Chondrocyte (in vitro differentiated cells): ENCODE data around the gene VIL1. TPM values are rescaled to one million over a fixed set of nuclear protein-coding genes. Genes with fewer than 3 reads are reported as not detected.

Experiments
- DNase-seq: peaks from one replicate; pipeline ENCODE4 v3.0.0; 2021; ENCODE audit warnings: mixed read lengths, low spot score
- H3K27ac Mint-ChIP-seq: one replicate; pipeline ENCODE4 v1.8.0; 2021; ENCODE audit warnings: mild to moderate bottlenecking, moderate library complexity, mixed read lengths; ENCODE audit not compliant: unreplicated experiment
- H3K27me3 Mint-ChIP-seq: 2 replicates; pipeline ENCODE4 v1.8.0; 2021; ENCODE audit warnings: low read depth, mixed read lengths
- H3K36me3 Mint-ChIP-seq: 2 replicates; pipeline ENCODE4 v1.8.0; 2021; ENCODE audit warnings: low read depth, mixed read lengths
- H3K4me1 Mint-ChIP-seq: 2 replicates; pipeline ENCODE4 v1.8.0; 2021; ENCODE audit warnings: low read depth, mild to moderate bottlenecking, mixed read lengths
- H3K4me3 Mint-ChIP-seq: one replicate; pipeline ENCODE4 v1.8.0; 2021; ENCODE audit warnings: mild to moderate bottlenecking, moderate library complexity, mixed read lengths; ENCODE audit not compliant: unreplicated experiment
- H3K9me3 Mint-ChIP-seq: 2 replicates; pipeline ENCODE4 v1.8.0; 2021; ENCODE audit warnings: low read depth, mixed read lengths
- total RNA-seq: library from RNA; stranded (reverse); gene quantifications from 3 replicates; pipeline ENCODE4 v1.2.1, GENCODE V29; 2021
- TF ChIP-seq, protein P1 (sequence below): fragments of 200-600 bp; sonication (generic); IDR thresholded peaks from 2 replicates; pipeline ENCODE4 v1.5.0; 2021; ENCODE audit warnings: antibody characterized with exemption, mild to moderate bottlenecking, moderate library complexity

The VIL1 gene
- total RNA-seq, 1 donor from 2014 or later, result not detected

DNA sequence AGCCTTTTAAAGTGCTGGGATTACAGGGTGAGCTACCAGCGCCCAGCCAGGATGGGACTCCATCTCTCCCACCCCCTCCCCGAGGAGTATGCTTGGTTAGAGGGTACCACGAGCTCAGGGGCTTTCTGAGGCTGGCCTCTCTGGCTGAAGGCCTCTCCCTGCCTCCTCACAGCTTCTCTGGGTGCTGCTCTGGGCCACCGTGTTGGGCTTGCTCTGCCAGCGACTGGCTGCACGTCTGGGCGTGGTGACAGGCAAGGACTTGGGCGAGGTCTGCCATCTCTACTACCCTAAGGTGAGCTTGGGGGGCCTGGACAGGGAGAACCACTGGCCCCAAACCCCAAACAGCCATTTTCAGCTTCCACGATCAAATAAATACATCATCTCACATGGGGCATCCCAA, 33.9 kb upstream of the VIL1 start:
- Mint-ChIP-seq H3K4me3 (no peak overlapping the region), H3K36me3 (no peaks in the 10 kb centered on the region), H3K4me1 (peaks cover 5% of the 10 kb centered on the region), H3K27ac (no peak overlapping the region), H3K27me3 (peaks cover 3% of the 10 kb centered on the region), H3K9me3 (no peaks in the 10 kb centered on the region)
- no peak for DNase-seq
- TF ChIP-seq, protein P1, sequence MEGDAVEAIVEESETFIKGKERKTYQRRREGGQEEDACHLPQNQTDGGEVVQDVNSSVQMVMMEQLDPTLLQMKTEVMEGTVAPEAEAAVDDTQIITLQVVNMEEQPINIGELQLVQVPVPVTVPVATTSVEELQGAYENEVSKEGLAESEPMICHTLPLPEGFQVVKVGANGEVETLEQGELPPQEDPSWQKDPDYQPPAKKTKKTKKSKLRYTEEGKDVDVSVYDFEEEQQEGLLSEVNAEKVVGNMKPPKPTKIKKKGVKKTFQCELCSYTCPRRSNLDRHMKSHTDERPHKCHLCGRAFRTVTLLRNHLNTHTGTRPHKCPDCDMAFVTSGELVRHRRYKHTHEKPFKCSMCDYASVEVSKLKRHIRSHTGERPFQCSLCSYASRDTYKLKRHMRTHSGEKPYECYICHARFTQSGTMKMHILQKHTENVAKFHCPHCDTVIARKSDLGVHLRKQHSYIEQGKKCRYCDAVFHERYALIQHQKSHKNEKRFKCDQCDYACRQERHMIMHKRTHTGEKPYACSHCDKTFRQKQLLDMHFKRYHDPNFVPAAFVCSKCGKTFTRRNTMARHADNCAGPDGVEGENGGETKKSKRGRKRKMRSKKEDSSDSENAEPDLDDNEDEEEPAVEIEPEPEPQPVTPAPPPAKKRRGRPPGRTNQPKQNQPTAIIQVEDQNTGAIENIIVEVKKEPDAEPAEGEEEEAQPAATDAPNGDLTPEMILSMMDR, result no peak

DNA sequence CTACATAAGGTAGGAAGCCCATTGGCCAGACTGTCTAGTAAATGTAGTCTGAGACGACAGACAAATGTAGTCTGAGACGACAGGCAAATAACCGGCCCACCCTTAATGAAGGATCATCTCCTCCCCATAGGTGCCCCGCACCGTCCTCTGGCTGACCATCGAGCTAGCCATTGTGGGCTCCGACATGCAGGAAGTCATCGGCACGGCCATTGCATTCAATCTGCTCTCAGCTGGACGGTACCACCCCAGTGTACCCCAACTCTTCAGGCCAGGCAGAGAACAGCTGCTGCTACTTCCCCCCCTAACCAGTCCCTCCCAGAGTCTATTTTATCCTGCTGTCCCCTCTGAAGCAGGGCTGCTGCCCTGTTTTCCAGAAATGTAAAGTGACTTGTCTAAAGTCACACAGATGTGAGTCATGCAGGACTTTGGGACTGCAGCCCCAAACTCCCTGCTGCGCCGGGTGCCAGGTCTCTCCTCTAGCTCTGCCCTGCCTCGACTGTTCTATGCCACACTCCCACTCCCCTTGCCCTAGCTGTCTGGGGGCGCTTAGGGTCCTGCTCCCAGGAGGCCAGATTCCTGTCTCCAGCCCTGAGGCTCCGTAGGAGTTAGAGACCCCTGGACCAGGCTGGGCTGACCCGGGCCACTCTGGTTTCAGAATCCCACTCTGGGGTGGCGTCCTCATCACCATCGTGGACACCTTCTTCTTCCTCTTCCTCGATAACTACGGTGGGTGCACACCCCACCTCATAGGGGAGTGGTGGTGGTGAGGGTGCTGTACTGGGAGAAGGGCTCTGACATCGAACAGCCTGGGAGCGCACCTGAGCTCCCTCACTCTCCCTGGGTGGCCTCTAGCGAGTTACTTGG, 32.2 kb upstream of the VIL1 start:
- H3K27ac Mint-ChIP-seq, result no peak overlapping the region
- H3K27me3 Mint-ChIP-seq, result peaks cover 2% of the 10 kb centered on the region
- no peak overlapping the region for H3K4me3 Mint-ChIP-seq
- no peaks in the 10 kb centered on the region for H3K36me3 Mint-ChIP-seq
- H3K9me3 Mint-ChIP-seq, result no peaks in the 10 kb centered on the region
- TF ChIP-seq, protein P1, result no peak
- peaks cover 5% of the 10 kb centered on the region for H3K4me1 Mint-ChIP-seq
- no peak for DNase-seq

DNA sequence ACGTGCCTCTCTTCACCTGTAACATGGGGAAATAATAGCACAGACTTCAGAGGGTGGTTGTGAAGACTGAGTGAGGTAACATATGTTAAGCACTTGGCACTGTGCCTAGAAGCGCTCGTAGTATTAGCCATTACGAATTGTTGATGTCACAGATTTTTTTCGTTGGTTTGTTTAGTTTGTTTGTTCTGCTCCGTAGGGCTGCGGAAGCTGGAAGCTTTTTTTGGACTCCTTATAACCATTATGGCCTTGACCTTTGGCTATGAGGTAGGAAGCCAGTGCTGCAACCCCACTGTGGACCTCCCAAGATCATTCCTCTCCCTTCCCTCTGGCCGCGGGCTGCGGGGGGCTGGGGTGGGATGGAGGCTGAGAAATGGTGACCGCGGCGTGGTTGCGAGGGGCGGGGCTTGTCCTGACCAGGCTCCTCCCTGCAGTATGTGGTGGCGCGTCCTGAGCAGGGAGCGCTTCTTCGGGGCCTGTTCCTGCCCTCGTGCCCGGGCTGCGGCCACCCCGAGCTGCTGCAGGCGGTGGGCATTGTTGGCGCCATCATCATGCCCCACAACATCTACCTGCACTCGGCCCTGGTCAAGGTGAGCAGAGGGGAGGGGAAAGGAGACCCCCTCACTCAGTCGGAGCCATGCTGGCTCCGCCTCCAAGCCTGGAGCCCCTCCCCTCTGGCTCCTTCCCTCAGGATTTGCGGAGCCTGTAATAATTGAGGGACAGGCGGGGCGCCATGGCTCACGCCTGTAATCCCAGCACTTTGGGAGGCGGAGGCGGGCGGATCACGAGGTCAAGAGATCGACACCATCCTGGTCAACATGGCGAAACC, 31.3 kb upstream of the VIL1 start:
- H3K4me1 Mint-ChIP-seq, result peaks cover 5% of the 10 kb centered on the region
- no peak overlapping the region for H3K27ac Mint-ChIP-seq
- peak overlapping the region; percentile 21 for H3K4me3 Mint-ChIP-seq
- TF ChIP-seq, protein P1, result no peak
- H3K9me3 Mint-ChIP-seq, result no peaks in the 10 kb centered on the region
- H3K36me3 Mint-ChIP-seq, result no peaks in the 10 kb centered on the region
- no peak for DNase-seq
- H3K27me3 Mint-ChIP-seq, result peaks cover 2% of the 10 kb centered on the region

DNA sequence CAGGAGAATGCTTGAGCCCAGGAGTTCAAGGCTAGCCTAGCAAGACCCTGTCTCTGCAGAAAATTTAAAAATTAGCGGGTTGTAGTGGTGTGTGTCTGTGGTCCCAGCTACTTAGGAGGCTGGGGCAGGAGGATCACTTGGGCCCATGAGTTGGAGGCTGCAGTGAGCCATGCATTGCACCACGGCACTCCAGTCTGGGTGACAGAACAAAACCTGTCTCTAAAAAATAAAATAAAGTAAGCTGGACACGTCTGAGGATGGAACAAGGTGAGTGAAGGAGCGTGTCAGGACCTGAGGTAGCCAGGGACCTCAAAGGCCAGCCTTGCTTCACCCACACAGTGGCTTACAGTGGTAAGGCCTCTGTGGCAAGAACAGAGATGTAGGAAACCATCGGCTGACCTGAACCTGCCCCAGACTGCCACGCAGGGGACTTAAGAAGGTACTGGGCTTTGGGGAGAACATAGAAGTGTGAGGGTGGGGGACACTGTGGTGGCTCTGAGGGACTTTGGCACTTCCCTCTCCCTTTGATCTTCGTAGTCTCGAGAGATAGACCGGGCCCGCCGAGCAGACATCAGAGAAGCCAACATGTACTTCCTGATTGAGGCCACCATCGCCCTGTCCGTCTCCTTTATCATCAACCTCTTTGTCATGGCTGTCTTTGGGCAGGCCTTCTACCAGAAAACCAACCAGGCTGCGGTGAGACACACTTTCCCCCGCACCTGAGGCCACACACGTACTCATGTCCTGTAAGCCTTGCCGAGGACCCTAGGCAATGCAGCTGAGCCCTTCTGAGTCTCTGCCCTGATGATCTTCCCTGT, 29.4 kb upstream of the VIL1 start:
- TF ChIP-seq, protein P1, result no peak
- Mint-ChIP-seq H3K4me3 (no peak overlapping the region), H3K9me3 (no peaks in the 10 kb centered on the region), H3K4me1 (peaks cover 5% of the 10 kb centered on the region), H3K27ac (no peak overlapping the region), H3K27me3 (peaks cover 2% of the 10 kb centered on the region), H3K36me3 (no peaks in the 10 kb centered on the region)
- no peak for DNase-seq

DNA sequence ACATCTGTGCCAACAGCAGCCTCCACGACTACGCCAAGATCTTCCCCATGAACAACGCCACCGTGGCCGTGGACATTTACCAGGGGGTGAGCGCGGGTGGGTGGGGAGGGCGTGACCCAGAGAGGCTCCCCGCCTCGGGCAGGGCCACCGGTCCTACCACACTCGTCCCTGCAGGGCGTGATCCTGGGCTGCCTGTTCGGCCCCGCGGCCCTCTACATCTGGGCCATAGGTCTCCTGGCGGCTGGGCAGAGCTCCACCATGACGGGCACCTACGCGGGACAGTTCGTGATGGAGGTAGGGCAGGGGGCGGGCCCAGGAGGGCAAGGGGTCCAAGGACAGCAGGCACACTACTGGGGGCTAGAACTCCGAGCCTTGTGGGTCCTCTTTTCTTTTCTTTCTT, 27.7 kb upstream of the VIL1 start:
- TF ChIP-seq, protein P1, result no peak
- Mint-ChIP-seq H3K4me3 (no peak overlapping the region), H3K36me3 (no peaks in the 10 kb centered on the region), H3K9me3 (no peaks in the 10 kb centered on the region), H3K27me3 (peaks cover 2% of the 10 kb centered on the region), H3K4me1 (peaks cover 11% of the 10 kb centered on the region), H3K27ac (no peak overlapping the region)
- no peak for DNase-seq
